SK-N-SH (cell line): ENCODE measurements around the gene DCBLD1. TPM values are rescaled to one million over a fixed set of nuclear protein-coding genes. Genes with fewer than 3 reads are reported as not detected.

Source experiments
- CTCF ChIA-PET: fragments of 300-600, 350-600 bp; formaldehyde crosslinking; extraction: SDS; loops from one replicate; lab custom pipeline; 2021; lab: Yijun Ruan, JAX
- POLR2A ChIA-PET: fragments of 350-600 bp; sonication (Branson Sonifier 250); formaldehyde crosslinking; extraction: SDS; loops from one replicate; lab custom pipeline; 2020; ENCODE audit warnings: antibody characterized with exemption, inconsistent platforms; lab: Yijun Ruan, JAX
- DNase-seq: peaks from one replicate; pipeline ENCODE4 v3.0.0; 2012
- H2AFZ ChIP-seq: fragments of 200-600 bp; sonication (generic); 2 replicates; pipeline ENCODE4 v1.8.1; 2016; ENCODE audit warnings: antibody characterized with exemption, mild to moderate bottlenecking, low read depth
- H3F3A ChIP-seq: fragments of 200-600 bp; sonication (generic); replicated peaks from 2 replicates; pipeline ENCODE3; 2016; ENCODE audit warnings: antibody characterized with exemption, mild to moderate bottlenecking; ENCODE audit not compliant: insufficient read depth
- H3K27ac ChIP-seq, 2 experiments: fragments of 200-500 bp in 1 of 2; fragments of 200-600 bp in 1 of 2; sonication (Bioruptor generic) in 1 of 2; sonication (generic), shearing (Covaris generic) in 1 of 2; 2 replicates each; pipeline versions ENCODE4 v1.5.1 to v1.6.1; 2014 to 2016; ENCODE audit warnings: low read depth in 2 of 2, inconsistent platforms in 1 of 2, low read length in 1 of 2, mild to moderate bottlenecking in 1 of 2, mixed read lengths in 1 of 2
- H3K27me3 ChIP-seq: fragments of 200-600 bp; sonication (generic), shearing (Covaris generic); 2 replicates; pipeline ENCODE4 v1.6.1; 2016; ENCODE audit warnings: mixed run types; ENCODE audit not compliant: insufficient read depth
- H3K36me3 ChIP-seq, 2 experiments: fragments of 200-500 bp in 1 of 2; fragments of 200-600 bp in 1 of 2; sonication (Bioruptor generic) in 1 of 2; sonication (generic) in 1 of 2; replicated peaks in 1 of 2; 2 replicates each; pipeline versions ENCODE3 to v1.5.1; 2014 to 2016; ENCODE audit warnings: low read length in 1 of 2, mild to moderate bottlenecking in 1 of 2; ENCODE audit not compliant: insufficient read depth in 2 of 2, control insufficient read depth in 1 of 2
- H3K4me1 ChIP-seq, 2 experiments: fragments of 200-500 bp in 1 of 2; fragments of 200-600 bp in 1 of 2; sonication (Bioruptor generic) in 1 of 2; sonication (generic), shearing (Covaris generic) in 1 of 2; 2 replicates each; pipeline versions ENCODE4 v1.5.1 to v1.6.1; 2014 to 2016; ENCODE audit warnings: low read depth in 1 of 2, low read length in 1 of 2, mixed run types in 1 of 2; ENCODE audit not compliant: insufficient read depth in 2 of 2, control insufficient read depth in 1 of 2
- H3K4me2 ChIP-seq: fragments of 200-600 bp; sonication (generic), shearing (Covaris generic); 2 replicates; pipeline ENCODE4 v1.6.1; 2017; ENCODE audit warnings: mixed run types
- H3K4me3 ChIP-seq, 2 experiments: fragments of 200-500 bp in 1 of 2; fragments of 200-600 bp in 1 of 2; sonication (Bioruptor generic) in 1 of 2; sonication (generic), shearing (Covaris generic) in 1 of 2; 2 replicates each; pipeline versions ENCODE4 v1.5.1 to v1.8.1; 2014 to 2016; ENCODE audit warnings: low read depth in 2 of 2, inconsistent platforms in 1 of 2, low read length in 1 of 2, mild to moderate bottlenecking in 1 of 2, mixed read lengths in 1 of 2, moderate library complexity in 1 of 2
- H3K79me2 ChIP-seq: fragments of 200-600 bp; sonication (generic); 2 replicates; pipeline ENCODE4 v1.8.1; 2017; ENCODE audit warnings: mild to moderate bottlenecking; ENCODE audit not compliant: insufficient read depth
- H3K9ac ChIP-seq: fragments of 200-600 bp; sonication (generic); 2 replicates; pipeline ENCODE4 v1.6.1; 2017; ENCODE audit warnings: mixed run types
- H3K9me2 ChIP-seq: fragments of 200-600 bp; sonication (generic); 2 replicates; pipeline ENCODE4 v1.6.1; 2017; ENCODE audit warnings: mixed run types
- H3K9me3 ChIP-seq: fragments of 200-600 bp; sonication (generic); 2 replicates; pipeline ENCODE4 v1.6.1; 2017; ENCODE audit warnings: mixed run types, mild to moderate bottlenecking, moderate library complexity
- H4K20me1 ChIP-seq: fragments of 200-600 bp; sonication (generic); 2 replicates; pipeline ENCODE4 v1.6.1; 2017; ENCODE audit warnings: mild to moderate bottlenecking, mixed run types; ENCODE audit not compliant: insufficient read depth
- CHD2 ChIP-seq: fragments of 150-350 bp; IDR thresholded peaks from 2 replicates; pipeline ENCODE4 v1.6.1; 2018; ENCODE audit warnings: low read length; ENCODE audit not compliant: partially characterized antibody
- ELF1 ChIP-seq: IDR thresholded peaks from 2 replicates; pipeline ENCODE4 v1.4.0; 2012
- EZH2phosphoT487 ChIP-seq: fragments of 200-600 bp; sonication (generic); IDR thresholded peaks from 2 replicates; pipeline ENCODE4 v1.6.1; 2017; ENCODE audit warnings: low read depth, mixed run types, mild to moderate bottlenecking, antibody characterized with exemption, moderate library complexity, borderline replicate concordance
- FOSL2 ChIP-seq: IDR thresholded peaks from 2 replicates; pipeline ENCODE4 v1.4.0; 2012; ENCODE audit warnings: low read depth, mild to moderate bottlenecking, moderate library complexity, borderline replicate concordance
- FOXJ3 ChIP-seq: sonication (generic); formaldehyde crosslinking; IDR thresholded peaks from 2 replicates; pipeline ENCODE4 v1.5.1; 2020; ENCODE audit warnings: mild to moderate bottlenecking, missing genetic modification reagents
- GABPA ChIP-seq: IDR thresholded peaks from 2 replicates; pipeline ENCODE4 v1.4.0; 2012; ENCODE audit warnings: low read depth, mild to moderate bottlenecking
- GATA2 ChIP-seq: sonication (generic); formaldehyde crosslinking; IDR thresholded peaks from 2 replicates; pipeline ENCODE4 v1.5.0; 2020; ENCODE audit warnings: mild to moderate bottlenecking, missing genetic modification reagents
- JUND ChIP-seq: IDR thresholded peaks from 2 replicates; pipeline ENCODE4 v1.4.0; 2012
- NFIC ChIP-seq: IDR thresholded peaks from 2 replicates; pipeline ENCODE4 v1.4.0; 2012; ENCODE audit warnings: borderline replicate concordance
- NRF1 ChIP-seq: IDR thresholded peaks from 2 replicates; pipeline ENCODE4 v1.6.1; 2012; ENCODE audit warnings: low read depth, mild to moderate bottlenecking, low read length
- POLR2AphosphoS5 ChIP-seq: IDR thresholded peaks from 2 replicates; pipeline ENCODE4 v1.6.1; 2012; ENCODE audit warnings: low read depth, low read length
- RAD21 ChIP-seq: IDR thresholded peaks from 2 replicates; pipeline ENCODE4 v1.6.1; 2012; ENCODE audit warnings: mild to moderate bottlenecking, low read length
- REST ChIP-seq: IDR thresholded peaks from 2 replicates; pipeline ENCODE4 v1.6.1; 2012; ENCODE audit warnings: mild to moderate bottlenecking, low read depth, low read length, moderate library complexity
- SIN3A ChIP-seq: IDR thresholded peaks from 2 replicates; pipeline ENCODE4 v1.6.1; 2012; ENCODE audit warnings: low read depth, mild to moderate bottlenecking, low read length, moderate library complexity, borderline replicate concordance
- SMC3 ChIP-seq: IDR thresholded peaks from 2 replicates; pipeline ENCODE4 v1.6.1; 2012; ENCODE audit warnings: low read depth, low read length, improper control_type of control experiment
- YY1 ChIP-seq: IDR thresholded peaks from 2 replicates; pipeline ENCODE4 v1.4.0; 2012; ENCODE audit warnings: low read depth, mild to moderate bottlenecking
- ZBTB33 ChIP-seq: IDR thresholded peaks from 2 replicates; pipeline ENCODE4 v1.4.0; 2012; ENCODE audit warnings: low read depth, borderline replicate concordance
- WGBS: methylation state at CpG from one replicate; pipeline ENCODE4 v1.1.6; 2017; ENCODE audit warnings: low lambda C conversion rate; 5-methylcytosine and 5-hydroxymethylcytosine counted together
- polyA plus RNA-seq, 3 experiments: library from polyadenylated mRNA; depleted of rRNA; stranded (reverse); fragments of >200 nt; gene quantifications; 2 replicates each; pipeline ENCODE4 v1.2.3, GENCODE V29; 2012
- TF ChIP-seq, protein P1 (sequence below): fragments of 150-350 bp; IDR thresholded peaks from 2 replicates; pipeline ENCODE4 v1.6.1; 2017; ENCODE audit warnings: antibody characterized with exemption, low read length, low read depth, borderline replicate concordance
- TF ChIP-seq, protein P2 (sequence below): fragments of 200-600 bp; sonication (generic); IDR thresholded peaks from 2 replicates; pipeline ENCODE4 v1.6.1; 2017; ENCODE audit warnings: antibody characterized with exemption, mild to moderate bottlenecking, moderate library complexity

The DCBLD1 gene
- polyA plus RNA-seq, 1 of the 3 experiments (the other 2 are of a cell fraction) = 82.2 TPM

- Histone ChIP-seq H3K4me1 (no peaks in the 10 kb centered on the region), H3K9me3 (no peaks in the 10 kb centered on the region), H3K4me3 (no peak overlapping the region), H3K27me3 (no peaks in the 10 kb centered on the region), H3K9me2 (0 out of 2 replicates have a peak, but pooled peaks cover 3% of the 10 kb centered on the region), H3K36me3 (peaks cover 89 to 91% of the 10 kb centered on the region in 2 experiments), H3K4me2 (no peak overlapping the region), H3K79me2 (peaks cover 24% of the 10 kb centered on the region), H3F3A (peaks cover 5% of the 10 kb centered on the region), H4K20me1 (no peaks in the 10 kb centered on the region), H2AFZ (no peak overlapping the region), H3K9ac (no peak overlapping the region), H3K27ac (no peak overlapping the region)
- CTCF ChIA-PET = interaction anchor here (1.9 kb wide), 1 partner anchor 18 kb away, joined by 8 read pairs; no protein-coding TSS in a partner anchor
- 95% methylated on average over 5 of the region's 5 CpGs for WGBS
- POLR2A ChIA-PET = no interaction called here
- no peak for TF ChIP-seq EZH2phosphoT487
- TF ChIP-seq SMC3 = no peak
- TF ChIP-seq GATA2 (CRISPR knock-in tag) = no peak
- TF ChIP-seq YY1 = no peak
- TF ChIP-seq, protein P1, sequence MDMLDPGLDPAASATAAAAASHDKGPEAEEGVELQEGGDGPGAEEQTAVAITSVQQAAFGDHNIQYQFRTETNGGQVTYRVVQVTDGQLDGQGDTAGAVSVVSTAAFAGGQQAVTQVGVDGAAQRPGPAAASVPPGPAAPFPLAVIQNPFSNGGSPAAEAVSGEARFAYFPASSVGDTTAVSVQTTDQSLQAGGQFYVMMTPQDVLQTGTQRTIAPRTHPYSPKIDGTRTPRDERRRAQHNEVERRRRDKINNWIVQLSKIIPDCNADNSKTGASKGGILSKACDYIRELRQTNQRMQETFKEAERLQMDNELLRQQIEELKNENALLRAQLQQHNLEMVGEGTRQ = no peak
- no peak for TF ChIP-seq POLR2AphosphoS5
- TF ChIP-seq RAD21 = no peak
- no peak for TF ChIP-seq FOXJ3 (CRISPR knock-in tag)
- TF ChIP-seq SIN3A = no peak
- TF ChIP-seq CHD2 = no peak
- no peak for TF ChIP-seq GABPA
- no peak for TF ChIP-seq NFIC
- TF ChIP-seq FOSL2 = no peak
- TF ChIP-seq REST = no peak
- no peak for TF ChIP-seq JUND
- TF ChIP-seq NRF1 = no peak
- TF ChIP-seq ZBTB33 = no peak
- TF ChIP-seq, protein P2, sequence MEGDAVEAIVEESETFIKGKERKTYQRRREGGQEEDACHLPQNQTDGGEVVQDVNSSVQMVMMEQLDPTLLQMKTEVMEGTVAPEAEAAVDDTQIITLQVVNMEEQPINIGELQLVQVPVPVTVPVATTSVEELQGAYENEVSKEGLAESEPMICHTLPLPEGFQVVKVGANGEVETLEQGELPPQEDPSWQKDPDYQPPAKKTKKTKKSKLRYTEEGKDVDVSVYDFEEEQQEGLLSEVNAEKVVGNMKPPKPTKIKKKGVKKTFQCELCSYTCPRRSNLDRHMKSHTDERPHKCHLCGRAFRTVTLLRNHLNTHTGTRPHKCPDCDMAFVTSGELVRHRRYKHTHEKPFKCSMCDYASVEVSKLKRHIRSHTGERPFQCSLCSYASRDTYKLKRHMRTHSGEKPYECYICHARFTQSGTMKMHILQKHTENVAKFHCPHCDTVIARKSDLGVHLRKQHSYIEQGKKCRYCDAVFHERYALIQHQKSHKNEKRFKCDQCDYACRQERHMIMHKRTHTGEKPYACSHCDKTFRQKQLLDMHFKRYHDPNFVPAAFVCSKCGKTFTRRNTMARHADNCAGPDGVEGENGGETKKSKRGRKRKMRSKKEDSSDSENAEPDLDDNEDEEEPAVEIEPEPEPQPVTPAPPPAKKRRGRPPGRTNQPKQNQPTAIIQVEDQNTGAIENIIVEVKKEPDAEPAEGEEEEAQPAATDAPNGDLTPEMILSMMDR = no peak
- no peak for TF ChIP-seq ELF1
- DNase-seq = no peak
These were observed 90.7 kb downstream of the DCBLD1 start for GRCh38 chr6:117573006-117573680.
